ENCODE results near the gene IQSEC1. TPM values are rescaled to one million over a fixed set of nuclear protein-coding genes. Genes with fewer than 3 reads are reported as not detected.

IQSEC1 gene
- polyA plus RNA-seq, 1 experiment: 4.8 TPM

GRCh38 chr3:13041113-13041776 is 32.0 kb downstream of the IQSEC1 start:
- TF ChIP-seq CTCF (IDR thresholded peaks at IDR 0.05; ENCODE audit: insufficient read depth, low read depth, low read length): no peak
- H3K27me3 ChIP-seq (ENCODE audit: control insufficient read depth, insufficient read depth, low read length): peaks cover 8% of the 10 kb centered on the region

GRCh38 chr3:13040361-13041074 is 32.7 kb downstream of the IQSEC1 start:
- Histone ChIP-seq H3K4me3 (ENCODE audit: low read depth, low read length) (no peak overlapping the region), H3K27me3 (ENCODE audit: control insufficient read depth, insufficient read depth, low read length) (peaks cover 6% of the 10 kb centered on the region), H3K36me3 (ENCODE audit: control insufficient read depth, insufficient read depth, low read length) (no peaks in the 10 kb centered on the region)
- DNase-seq (ENCODE audit: low read depth): no peak
- POLR2A ChIA-PET: no interaction called here
- CTCF ChIA-PET: interaction anchor here (0.9 to 1.5 kb wide), 2 partner anchors 14 to 18 kb away, joined by 3 read pairs; no protein-coding TSS in a partner anchor
- no peak for TF ChIP-seq CTCF (IDR thresholded peaks at IDR 0.05; ENCODE audit: insufficient read depth, low read depth, low read length)

More at GRCh38 chr3:13041113-13041776, 32.0 kb downstream of the IQSEC1 start:
- DNase-seq (ENCODE audit: low read depth): no peak
- ChIA-PET POLR2A (no interaction called here), CTCF (no interaction called here)
- Histone ChIP-seq H3K4me3 (ENCODE audit: low read depth, low read length) (no peak overlapping the region), H3K36me3 (ENCODE audit: control insufficient read depth, insufficient read depth, low read length) (no peaks in the 10 kb centered on the region)

GRCh38 chr3:13039213-13039896 is 33.9 kb downstream of the IQSEC1 start:
- CTCF ChIA-PET: interaction anchor here (1.0 to 1.5 kb wide), 2 partner anchors 8 to 13 kb away, joined by 3 read pairs; no protein-coding TSS in a partner anchor
- POLR2A ChIA-PET: no interaction called here
- H3K27me3 ChIP-seq (ENCODE audit: control insufficient read depth, insufficient read depth, low read length): peaks cover 6% of the 10 kb centered on the region
- no peak overlapping the region for H3K4me3 ChIP-seq (ENCODE audit: low read depth, low read length)
- TF ChIP-seq CTCF (IDR thresholded peaks at IDR 0.05; ENCODE audit: insufficient read depth, low read depth, low read length): no peak
- no peaks in the 10 kb centered on the region for H3K36me3 ChIP-seq (ENCODE audit: control insufficient read depth, insufficient read depth, low read length)
- DNase-seq (ENCODE audit: low read depth): no peak

- Histone ChIP-seq H3K27me3 (ENCODE audit: control insufficient read depth, insufficient read depth, low read length) (peaks cover 2% of the 10 kb centered on the region), H3K4me3 (ENCODE audit: low read depth, low read length) (no peak overlapping the region), H3K36me3 (ENCODE audit: control insufficient read depth, insufficient read depth, low read length) (no peaks in the 10 kb centered on the region)
- no peak for TF ChIP-seq CTCF (IDR thresholded peaks at IDR 0.05; ENCODE audit: insufficient read depth, low read depth, low read length)
- CTCF ChIA-PET: no interaction called here
- POLR2A ChIA-PET: no interaction called here
- no peak for DNase-seq (ENCODE audit: low read depth)
Observed at GRCh38 chr3:13037458-13038117, 35.6 kb downstream of the IQSEC1 start.

Data from BJ (cell line).